ENCODE results near the gene SAA4.
"Not testable (repeated sequence)": the region's sequence is repeated elsewhere in the genome, so short reads cannot be mapped to it uniquely, and the experiment has no call there.

The SAA4 gene, protein sequence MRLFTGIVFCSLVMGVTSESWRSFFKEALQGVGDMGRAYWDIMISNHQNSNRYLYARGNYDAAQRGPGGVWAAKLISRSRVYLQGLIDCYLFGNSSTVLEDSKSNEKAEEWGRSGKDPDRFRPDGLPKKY

DNA sequence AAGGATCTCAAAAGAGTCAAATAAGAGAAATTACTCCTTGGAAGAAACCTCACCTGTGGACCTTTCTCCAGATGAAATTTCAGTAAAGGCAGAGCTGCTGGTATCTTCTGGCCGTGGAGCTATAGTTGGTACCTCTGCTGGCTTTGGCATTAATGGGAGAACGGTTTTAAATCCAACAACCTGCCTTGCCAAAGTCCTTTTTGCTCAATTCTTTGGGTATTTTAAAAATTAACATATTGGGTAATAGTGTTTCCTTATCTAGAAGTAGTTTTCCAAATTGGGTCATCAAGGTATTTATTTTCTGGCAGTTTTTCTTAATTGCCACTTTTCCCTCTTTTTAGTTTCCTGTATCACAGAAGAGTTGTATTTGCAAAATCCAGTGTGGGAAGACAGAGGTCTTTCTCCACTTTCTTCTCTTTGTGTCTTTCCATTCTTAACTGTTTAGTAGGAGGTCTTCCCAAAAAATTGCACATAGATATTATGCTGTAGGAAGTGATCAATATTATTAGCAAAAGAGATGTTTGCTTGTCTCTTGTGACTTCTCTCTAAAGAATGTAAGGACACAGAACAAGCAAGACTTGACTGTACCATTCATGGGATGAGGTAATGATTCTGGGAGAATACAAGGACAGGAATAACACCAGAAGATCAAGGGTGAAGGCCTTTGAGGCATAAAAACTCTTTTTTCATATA, at the start of gene SAA4:
TSS of gene SAA4 (minus strand) at position 139 of the 693 bp plus-strand sequence. CDS start 876 bp downstream, outside the sequence.
- DNase-seq (ENCODE audit: low read depth in 3 of 3) = no peak

DNA sequence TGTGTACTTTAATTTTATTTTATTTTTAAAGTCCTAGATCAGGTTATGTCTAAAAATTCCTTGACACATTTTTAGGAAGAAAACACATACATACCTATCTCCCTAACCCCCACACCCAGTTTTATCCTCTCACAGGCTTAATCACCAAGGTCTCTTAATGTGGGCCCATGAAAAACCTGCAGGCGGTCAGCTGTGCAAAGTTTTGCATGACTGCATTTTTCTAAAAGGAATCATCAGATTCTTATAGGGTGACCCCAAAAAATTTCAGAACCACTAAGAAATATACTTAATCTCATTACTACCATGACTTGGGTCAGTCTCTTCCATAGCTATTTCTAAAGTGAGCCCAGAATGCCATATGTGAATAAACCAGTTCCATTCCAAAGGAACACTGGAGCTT, 49.2 kb upstream of the SAA4 start:
- DNase-seq (ENCODE audit: low read depth in 3 of 3) = no peak

DNA sequence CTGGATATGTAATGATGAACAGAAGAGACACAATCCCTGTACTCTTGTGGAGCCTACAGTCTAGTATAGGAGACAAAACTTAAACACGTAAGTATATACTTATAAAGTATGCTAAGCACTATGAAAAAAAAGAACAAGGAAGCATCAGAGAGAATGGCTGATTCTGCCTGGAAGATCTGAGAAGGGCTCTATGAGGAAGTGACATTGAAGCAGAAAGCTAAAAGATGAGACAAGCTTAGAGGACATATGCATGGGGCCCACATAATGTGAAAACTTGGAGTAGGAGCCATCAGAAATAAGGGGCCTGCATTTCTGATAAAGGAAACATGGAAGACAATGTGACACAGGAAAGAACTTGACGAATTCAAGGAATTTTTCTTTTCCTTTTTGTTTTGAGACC, 46.0 kb upstream of the SAA4 start:
- DNase-seq (ENCODE audit: low read depth in 3 of 3) = no peak

DNA sequence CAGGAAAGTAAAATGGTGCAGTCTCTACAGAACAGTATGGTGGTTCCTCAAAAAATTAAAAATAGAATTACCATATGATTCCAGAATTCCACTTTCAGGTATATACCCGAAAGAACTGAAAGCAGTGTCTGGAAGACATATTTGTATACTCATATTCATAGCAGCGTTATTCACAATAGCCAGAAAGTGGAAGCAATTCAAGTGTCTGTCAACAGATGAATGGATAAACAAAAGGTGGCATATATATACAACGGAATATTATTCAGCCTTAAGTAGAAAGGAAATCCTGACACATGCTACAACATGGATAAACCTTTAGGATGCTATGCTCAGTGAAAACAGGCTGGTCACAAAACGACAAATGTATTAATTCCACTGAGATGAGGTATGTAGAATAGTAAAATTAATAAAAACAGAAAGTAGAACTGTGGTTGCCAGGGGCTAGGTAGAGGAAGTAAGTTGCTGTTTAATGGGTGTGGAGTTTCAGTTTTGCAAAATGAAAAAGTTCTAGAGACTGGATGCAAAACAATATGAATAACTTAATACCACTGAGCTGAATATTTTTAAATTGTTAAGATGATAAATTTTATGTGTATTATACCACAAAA, 43.9 kb upstream of the SAA4 start:
- no peak for DNase-seq (ENCODE audit: low read depth in 3 of 3)

DNA sequence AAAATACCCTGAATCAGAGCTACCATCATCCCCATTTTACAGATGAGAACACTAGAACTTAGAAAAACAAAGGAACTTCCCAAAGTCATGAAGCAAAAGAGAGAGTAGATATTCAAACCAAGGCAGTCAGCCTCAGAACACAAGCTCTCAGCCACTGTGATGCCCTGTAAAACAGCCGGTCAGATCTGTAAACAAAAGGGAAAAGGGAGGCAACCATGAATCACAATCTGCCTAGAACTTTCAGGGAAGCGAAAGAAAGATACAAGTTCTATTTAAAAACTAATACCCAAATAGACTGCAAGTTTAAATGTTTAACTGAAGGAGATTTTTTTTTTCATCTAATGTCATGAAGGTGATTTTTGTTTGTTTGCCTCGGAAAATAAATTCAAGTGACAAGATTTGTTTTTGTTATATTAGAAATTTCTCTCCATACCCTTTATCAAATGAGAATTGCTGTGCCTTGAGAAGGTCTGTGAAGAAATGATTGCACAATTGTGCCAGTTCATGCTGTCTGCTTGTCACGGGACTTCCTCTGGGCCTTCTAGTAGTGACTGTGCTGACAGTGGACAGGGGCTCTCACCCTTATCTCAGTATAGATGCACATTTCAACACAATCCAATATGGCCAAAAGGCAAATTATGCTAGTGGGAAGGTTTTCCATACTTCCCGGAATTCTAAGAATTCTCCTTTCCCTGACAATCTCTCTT, 41.1 kb upstream of the SAA4 start:
- no peak for DNase-seq (ENCODE audit: low read depth in 3 of 3)

DNA sequence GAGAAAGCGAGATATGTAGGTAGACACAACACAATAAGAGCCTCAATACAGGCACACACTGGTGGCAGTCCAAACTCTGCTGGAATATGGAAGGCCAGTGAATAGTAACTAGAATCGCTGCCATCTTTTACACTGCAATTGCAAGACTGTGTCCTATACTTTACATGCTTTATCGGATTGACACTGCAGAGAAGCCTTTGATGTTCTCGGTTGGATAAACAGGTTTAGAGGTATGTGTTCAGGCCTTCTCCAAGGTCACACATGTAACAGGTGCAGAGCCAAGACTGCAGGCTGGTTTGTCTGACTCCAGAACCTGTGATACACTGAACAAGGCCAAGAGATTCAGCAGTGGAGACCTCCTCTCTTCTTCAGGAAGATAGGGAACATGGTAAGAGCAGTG, 34.6 kb upstream of the SAA4 start:
- DNase-seq (ENCODE audit: low read depth in 3 of 3) = no peak

DNA sequence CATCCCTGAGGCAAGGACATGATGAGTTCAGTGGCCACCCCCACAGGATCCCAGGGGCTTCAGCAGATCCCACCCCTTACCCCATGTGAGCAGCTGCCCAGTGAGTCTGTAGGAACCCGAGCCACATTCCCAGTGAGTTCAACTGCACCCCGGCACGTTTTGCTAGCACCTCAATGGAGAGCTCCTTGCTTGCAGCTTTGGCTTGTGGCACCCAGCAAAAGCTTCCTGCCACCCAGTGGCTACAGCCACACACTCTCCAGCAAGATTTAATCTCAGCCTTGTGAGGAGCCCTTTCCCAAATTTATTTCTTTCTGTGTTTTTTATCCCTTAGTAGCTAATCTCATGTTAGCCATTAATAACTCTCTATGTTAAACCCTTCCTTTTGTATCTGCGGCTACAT, 33.5 kb upstream of the SAA4 start:
- DNase-seq (ENCODE audit: low read depth in 3 of 3) = no peak

DNA sequence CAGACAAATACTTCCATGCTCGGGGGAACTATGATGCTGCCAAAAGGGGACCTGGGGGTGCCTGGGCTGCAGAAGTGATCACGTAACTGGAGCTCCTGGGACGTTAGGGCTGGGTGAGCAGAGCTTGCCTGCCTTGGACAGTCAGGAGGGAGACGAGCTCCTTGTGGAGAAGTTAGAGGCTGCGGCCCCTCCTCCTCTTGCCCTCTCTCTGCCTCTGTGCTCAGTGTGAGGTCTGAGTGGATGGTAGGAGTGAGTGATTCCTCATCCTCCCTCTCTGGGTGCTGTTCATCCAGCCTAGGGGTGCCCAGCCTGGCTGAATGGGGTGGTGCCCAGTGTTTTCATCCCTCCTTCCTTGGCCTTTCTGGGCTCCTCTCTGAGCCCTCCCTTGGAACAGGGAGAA, 32.6 kb upstream of the SAA4 start:
- DNase-seq (ENCODE audit: low read depth in 3 of 3) = not testable (repeated sequence)

DNA sequence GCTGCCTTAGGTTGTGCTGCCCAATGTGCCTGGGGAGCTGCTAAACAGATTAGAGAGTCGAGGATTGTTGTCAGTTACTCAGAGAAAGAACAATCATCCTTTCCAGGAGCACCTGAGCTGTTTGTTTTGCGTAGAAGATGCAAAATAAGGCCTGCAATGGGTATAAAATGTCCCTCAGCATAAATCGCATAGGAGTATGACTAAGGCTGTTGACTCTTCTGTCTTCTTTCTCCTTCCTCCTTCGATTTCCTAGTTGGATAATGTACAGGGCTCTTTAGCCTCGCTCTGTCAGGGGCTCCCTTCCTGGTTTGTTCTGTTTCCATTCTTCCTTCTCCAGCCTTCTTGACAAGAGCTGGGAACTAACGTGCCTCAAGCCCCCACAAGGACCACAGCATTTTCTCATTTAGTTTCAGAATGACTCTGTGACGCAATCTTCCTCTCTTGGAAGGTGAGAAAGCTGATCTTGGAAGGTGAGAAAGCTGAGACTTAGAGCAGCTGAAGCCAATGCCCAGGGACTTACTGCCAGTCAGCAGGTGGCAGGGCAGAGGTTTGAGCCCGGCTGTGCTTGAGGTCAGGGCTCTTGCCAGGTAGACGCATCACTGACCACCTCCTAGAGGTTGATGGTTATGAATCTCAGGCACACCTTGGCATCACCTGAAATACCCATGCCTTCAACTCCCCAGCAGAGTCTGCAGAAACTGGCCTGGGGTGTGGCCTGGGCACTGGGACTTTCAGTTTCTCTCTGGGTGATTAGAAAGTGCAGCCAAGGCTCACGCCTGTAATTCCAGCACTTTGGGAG, 30.9 kb upstream of the SAA4 start:
- DNase-seq (ENCODE audit: low read depth in 3 of 3) = not testable (repeated sequence)

DNA sequence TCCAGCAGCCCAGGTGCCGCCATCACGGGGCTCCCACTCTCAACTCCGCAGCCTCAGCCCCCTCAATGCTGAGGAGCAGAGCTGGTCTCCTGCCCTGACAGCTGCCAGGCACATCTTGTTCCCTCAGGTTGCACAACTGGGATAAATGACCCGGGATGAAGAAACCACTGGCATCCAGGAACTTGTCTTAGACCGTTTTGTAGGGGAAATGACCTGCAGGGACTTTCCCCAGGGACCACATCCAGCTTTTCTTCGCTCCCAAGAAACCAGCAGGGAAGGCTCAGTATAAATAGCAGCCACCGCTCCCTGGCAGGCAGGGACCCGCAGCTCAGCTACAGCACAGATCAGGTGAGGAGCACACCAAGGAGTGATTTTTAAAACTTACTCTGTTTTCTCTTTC, 29.3 kb upstream of the SAA4 start, which contains the start of gene SAA1:
TSS of gene SAA1 (plus strand) at position 316 of the 400 bp plus-strand sequence. CDS start 624 bp downstream, outside the sequence.
- no peak for DNase-seq (ENCODE audit: low read depth in 3 of 3)

DNA sequence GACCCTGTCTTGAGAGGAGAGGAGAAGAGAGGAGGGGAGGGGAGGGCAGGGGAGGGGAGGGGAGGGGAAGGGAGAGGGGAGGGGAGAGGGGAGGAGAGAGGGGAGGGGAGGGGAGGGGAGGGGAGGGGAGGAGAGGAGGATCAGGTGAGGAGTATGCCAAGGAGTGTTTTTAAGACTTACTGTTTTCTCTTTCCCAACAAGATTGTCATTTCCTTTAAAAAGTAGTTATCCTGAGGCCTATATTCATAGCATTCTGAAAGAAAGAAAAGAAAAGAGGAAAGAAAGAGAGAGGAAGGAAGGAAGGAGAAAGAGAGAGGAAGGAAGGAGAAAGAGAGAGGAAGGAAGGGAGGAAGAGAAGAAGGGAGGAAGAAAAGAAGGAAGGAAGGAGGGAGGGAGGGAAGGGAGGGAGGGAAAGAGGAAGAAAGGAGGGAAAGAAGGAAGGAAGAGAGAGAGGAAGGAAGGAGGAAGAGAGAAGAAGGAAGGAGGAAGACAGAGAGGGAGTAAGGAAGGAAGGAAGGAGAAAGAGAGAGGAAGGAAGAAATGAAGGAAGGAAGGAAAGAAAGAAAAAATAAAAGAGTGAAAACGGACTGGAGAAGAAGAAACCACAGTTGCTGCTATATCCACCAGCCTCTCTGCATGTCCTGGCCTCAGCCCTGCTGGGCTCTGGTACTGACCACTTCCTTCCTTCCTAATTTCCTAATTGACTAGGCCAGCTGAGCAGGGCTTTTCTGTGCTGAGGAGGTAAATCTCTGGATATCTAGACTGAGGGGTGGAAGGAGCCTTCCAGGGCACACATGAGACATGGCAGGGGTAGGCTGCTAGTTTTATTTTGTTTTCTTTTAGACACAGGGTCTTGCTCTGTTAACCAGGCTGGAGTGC, 28.3 kb upstream of the SAA4 start:
- no peak for DNase-seq (ENCODE audit: low read depth in 3 of 3)

DNA sequence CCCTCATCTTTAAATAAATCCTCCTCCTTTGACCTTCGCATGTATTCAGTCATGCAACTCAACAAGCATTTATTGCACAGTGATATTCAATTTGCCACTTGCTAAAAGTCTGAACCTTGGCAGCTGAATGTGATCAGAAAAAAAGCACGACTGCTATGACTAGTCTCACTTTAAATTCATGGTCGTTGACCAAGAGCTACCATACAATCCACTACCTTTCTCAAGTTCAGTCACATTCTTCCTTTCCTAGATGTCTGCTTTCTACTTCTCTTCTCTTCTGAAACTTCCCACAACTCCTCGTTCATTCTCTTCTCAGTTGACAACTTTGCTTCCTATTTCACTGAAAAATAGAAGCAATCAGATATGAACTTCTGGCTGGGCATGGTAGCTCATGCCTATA, 27.4 kb upstream of the SAA4 start:
- DNase-seq (ENCODE audit: low read depth in 3 of 3) = no peak

DNA sequence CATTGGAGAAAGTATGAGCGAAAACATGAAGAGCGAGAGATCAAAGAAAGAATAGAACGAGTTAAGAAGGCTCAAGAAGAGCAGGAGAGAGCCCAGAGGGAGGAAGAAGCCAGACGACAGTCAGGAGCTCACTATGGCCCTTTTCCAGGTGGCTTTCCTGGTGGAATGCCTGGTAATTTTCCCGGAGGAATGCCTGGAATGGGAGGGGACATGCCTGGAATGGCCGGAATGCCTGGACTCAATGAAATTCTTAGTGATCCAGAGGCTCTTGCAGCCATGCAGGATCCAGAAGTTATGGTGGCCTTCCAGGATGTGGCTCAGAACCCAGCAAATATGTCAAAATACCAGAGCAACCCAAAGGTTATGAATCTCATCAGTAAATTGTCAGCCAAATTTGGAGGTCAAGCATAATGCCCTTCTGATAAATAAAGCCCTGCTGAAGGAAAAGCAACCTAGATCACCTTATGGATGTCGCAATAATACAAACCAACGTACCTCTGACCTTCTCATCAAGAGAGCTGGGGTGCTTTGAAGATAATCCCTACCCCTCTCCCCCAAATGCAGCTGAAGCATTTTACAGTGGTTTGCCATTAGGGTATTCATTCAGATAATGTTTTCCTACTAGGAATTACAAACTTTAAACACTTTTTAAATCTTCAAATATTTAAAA, 26.2 kb upstream of the SAA4 start:
- DNase-seq (ENCODE audit: low read depth in 3 of 3) = not testable (repeated sequence)

DNA sequence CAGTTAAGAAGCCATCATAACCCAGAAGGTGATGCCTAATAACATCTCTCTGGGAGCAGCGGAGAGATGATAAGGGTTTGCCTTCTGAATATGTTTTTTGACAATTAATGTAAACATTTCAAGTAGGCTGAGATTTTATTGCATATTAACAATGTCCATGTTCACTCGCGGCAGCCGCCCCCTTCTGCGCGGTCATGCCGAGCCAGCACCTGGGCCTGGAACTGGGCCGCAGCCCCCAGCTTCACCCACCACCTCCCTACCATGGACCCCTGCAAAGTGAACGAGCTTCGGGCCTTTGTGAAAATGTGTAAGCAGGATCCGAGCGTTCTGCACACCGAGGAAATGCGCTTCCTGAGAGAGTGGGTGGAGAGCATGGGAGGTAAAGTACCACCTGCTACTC, 25.1 kb upstream of the SAA4 start:
- no peak for DNase-seq (ENCODE audit: low read depth in 3 of 3)

DNA sequence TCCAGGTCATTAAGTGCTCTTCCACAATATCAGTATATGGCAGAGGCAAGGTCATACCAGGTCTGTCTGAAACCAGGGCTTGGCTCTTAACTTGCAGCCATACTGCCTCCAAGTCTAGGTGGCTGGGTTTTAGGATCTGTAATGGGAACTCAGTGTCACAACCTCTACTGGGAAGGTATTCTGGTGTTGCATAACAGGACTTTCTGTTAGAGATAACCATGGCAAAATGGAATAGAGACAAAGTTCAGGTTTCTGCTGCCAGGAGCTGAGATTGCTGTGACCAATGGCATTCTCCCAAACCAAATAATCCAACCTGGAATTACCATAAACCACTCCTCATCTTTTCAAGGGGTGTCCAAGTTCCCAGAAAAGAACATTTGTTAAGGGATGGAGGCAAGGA, 22.7 kb upstream of the SAA4 start:
- DNase-seq (ENCODE audit: low read depth in 3 of 3) = no peak

DNA sequence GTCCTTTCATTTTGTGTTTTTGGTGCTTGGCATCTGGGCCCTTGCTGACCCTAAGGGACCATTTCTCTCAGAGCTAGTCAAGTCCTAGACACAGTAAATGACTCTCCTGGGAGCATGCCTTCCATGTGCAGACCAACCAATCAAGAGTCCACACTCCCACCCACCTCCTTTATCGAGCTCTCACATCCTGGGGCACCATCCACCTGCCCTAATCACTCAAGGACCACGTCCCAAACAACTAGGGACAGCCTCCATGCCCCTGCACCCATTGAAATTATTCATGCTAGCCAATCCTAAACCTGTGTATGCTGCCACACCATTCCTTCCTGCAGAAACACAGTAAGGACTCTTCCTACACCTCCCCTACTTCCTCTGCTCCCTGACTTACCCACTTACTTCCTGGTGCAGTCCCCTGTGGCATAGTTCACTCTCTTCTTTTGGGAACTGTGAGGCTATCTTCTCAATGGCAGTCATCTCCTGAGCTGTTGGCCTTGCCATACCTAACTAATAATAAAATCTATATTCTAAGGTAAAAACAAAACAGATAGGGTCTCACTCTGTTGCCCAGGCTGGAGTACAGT, 18.3 kb upstream of the SAA4 start:
- DNase-seq (ENCODE audit: low read depth in 3 of 3) = no peak

DNA sequence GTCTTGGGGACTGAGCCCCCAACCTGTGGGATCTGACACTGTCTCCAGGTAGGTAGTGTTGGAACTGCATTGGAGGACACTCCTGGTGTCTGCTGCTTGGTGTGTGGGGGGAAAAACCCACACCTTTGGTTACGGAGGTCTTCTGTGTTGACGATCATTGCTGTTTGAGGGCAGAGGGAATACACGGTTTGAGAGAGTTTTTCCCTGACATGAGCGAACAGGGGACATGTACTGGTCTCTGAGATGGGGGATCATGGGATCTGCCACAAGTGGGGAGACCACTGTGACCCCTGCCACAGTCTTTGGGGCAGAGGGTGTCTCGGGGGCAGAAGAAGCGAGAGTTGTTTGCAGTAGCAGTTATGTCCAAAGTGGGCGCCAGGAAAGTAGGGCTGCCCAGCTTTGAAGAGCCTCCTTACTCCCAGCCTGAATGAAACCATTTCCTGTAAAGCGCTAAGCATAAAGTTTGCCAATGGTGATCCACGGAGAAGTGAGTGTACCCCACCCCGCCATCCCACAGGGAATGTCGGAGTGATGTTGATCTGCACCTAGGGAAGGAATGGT, 17.3 kb upstream of the SAA4 start:
- DNase-seq (ENCODE audit: low read depth in 3 of 3) = no peak

DNA sequence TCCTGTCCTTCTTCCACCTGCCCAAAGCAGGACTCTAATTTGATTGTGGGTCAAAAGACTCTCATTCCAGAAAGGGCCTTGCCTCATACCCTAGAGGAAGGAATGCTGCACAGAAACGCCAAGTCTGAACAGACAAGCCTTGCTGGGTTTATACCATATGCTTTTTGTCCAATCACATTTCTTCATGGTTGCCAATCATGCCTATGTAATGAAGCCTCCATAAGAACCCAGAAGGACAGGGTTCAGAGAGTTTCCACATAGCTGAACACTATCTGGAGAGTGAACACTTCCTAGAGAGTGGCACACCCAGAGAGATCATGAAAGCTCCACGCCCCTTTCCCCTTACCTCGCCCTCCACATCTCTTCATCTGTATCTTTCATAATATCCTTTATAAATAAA, 16.6 kb upstream of the SAA4 start:
- DNase-seq (ENCODE audit: low read depth in 3 of 3) = no peak

DNA sequence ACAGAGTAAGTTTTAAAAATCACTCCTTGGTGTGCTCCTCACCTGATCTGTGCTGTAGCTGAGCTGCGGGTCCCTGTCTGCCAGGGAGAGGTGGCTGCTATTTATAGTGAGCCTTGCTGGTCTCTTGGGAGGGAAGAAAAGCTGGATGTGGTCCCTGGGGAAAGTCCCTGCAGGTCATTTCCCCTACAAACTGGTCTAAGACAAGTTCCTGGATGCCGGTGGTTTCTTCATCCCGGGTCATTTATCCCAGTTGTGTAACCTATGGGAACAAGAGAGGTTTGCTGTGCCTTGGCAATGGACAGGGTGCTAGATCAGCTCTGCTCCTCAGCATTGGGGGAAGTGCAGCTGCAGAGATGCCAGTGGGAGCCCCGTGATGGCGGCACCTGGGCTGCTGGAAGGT, 12.0 kb upstream of the SAA4 start, which contains the start of gene SAA2:
TSS of gene SAA2 (minus strand) at position 108 of the 400 bp plus-strand sequence. CDS start 657 bp downstream, outside the sequence.
- no peak for DNase-seq (ENCODE audit: low read depth in 3 of 3)
